ENCODE data around the gene DNAJC18.
"Not testable (repeated sequence)": the region's sequence is repeated elsewhere in the genome, so short reads cannot be mapped to it uniquely, and the experiment has no call there.

DNAJC18 gene

GRCh38 chr5:139439013-139439903, at the start of gene DNAJC18:
DNAJC18 (minus strand) TSS chr5:139439525; CDS start chr5:139439445, 80 bp downstream.
- no peak for DNase-seq

GRCh38 chr5:139488260-139488659, 48.9 kb upstream of the DNAJC18 start:
- no peak for DNase-seq

- no peak for DNase-seq
These were observed 46.9 kb upstream of the DNAJC18 start for GRCh38 chr5:139486201-139486600.

GRCh38 chr5:139482890-139483208, 43.5 kb upstream of the DNAJC18 start:
- DNase-seq, result not testable (repeated sequence)

GRCh38 chr5:139482050-139482889, 42.9 kb upstream of the DNAJC18 start, which contains the start of gene STING1:
STING1 (minus strand) TSS chr5:139482758; CDS start chr5:139481704, 1,054 bp downstream.
- DNase-seq, result peak; percentile 76

- no peak for DNase-seq
These were observed 42.3 kb upstream of the DNAJC18 start for GRCh38 chr5:139481580-139482049.

- no peak for DNase-seq
These were observed 41.8 kb upstream of the DNAJC18 start for GRCh38 chr5:139481122-139481533.

GRCh38 chr5:139479729-139480128, 40.4 kb upstream of the DNAJC18 start:
- not testable (repeated sequence) for DNase-seq

- not testable (repeated sequence) for DNase-seq
These were observed 39.5 kb upstream of the DNAJC18 start for GRCh38 chr5:139478657-139479423.

- DNase-seq, result no peak
These were observed 36.7 kb upstream of the DNAJC18 start for GRCh38 chr5:139475865-139476617.

GRCh38 chr5:139474890-139475791, 35.8 kb upstream of the DNAJC18 start:
- no peak for DNase-seq

GRCh38 chr5:139473565-139473964, 34.2 kb upstream of the DNAJC18 start:
- DNase-seq, result no peak

GRCh38 chr5:139473105-139473504, 33.8 kb upstream of the DNAJC18 start:
- no peak for DNase-seq

GRCh38 chr5:139472386-139473030, 33.2 kb upstream of the DNAJC18 start:
- no peak for DNase-seq

- DNase-seq, result no peak
These were observed 31.5 kb upstream of the DNAJC18 start, which contains the start of gene SMIM33 for GRCh38 chr5:139470821-139471300. SMIM33 (plus strand) TSS chr5:139471004; CDS start chr5:139471122, 118 bp downstream.

GRCh38 chr5:139468421-139468931, 29.2 kb upstream of the DNAJC18 start:
- no peak for DNase-seq

GRCh38 chr5:139462586-139463276, 23.4 kb upstream of the DNAJC18 start, which contains the start of gene ECSCR:
ECSCR (minus strand) TSS chr5:139462743; CDS start chr5:139462670, 73 bp downstream.
- DNase-seq, result no peak

- no peak for DNase-seq
These were observed 22.4 kb upstream of the DNAJC18 start for GRCh38 chr5:139461698-139462097.

- DNase-seq, result no peak
These were observed 21.9 kb upstream of the DNAJC18 start for GRCh38 chr5:139461176-139461575.

Data from NCI-H1048 (cell line).